DND-41 (cell line): ENCODE results near the gene RBBP7.

Source experiments
- EZH2 ChIP-seq: IDR thresholded peaks from 3 replicates; pipeline ENCODE4 v1.6.1; 2012; ENCODE audit warnings: borderline replicate concordance, low read depth, mild to moderate bottlenecking, moderate library complexity, low read length, inconsistent platforms; ENCODE audit not compliant: severe bottlenecking
- TF ChIP-seq, protein P1 (sequence below): IDR thresholded peaks from 2 replicates; pipeline ENCODE4 v1.5.1; 2012; ENCODE audit warnings: borderline replicate concordance, low read length, moderate library complexity, mild to moderate bottlenecking; ENCODE audit not compliant: poor library complexity, severe bottlenecking; ENCODE audit errors: extremely low read depth

DNA sequence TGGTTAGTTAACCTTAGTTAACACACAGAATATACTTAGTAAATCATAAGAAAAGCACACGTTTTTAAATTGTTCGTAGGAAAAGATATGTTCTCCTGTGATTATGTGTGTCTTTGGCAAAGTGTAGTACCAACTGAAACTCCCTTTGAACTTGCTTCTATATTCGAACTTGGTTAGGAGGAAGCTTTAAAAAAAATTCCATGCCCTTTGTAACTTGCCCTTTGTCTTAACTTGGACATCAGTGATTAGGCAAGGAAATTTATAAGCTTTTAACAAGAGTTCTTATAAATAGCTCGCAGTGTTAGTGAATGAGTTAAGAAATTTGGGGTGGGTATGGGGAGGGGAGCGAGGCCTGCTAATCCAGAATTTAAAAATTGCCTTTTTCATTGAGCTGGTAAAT, 50.5 kb downstream of the RBBP7 start:
- TF ChIP-seq, protein P1, sequence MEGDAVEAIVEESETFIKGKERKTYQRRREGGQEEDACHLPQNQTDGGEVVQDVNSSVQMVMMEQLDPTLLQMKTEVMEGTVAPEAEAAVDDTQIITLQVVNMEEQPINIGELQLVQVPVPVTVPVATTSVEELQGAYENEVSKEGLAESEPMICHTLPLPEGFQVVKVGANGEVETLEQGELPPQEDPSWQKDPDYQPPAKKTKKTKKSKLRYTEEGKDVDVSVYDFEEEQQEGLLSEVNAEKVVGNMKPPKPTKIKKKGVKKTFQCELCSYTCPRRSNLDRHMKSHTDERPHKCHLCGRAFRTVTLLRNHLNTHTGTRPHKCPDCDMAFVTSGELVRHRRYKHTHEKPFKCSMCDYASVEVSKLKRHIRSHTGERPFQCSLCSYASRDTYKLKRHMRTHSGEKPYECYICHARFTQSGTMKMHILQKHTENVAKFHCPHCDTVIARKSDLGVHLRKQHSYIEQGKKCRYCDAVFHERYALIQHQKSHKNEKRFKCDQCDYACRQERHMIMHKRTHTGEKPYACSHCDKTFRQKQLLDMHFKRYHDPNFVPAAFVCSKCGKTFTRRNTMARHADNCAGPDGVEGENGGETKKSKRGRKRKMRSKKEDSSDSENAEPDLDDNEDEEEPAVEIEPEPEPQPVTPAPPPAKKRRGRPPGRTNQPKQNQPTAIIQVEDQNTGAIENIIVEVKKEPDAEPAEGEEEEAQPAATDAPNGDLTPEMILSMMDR, result no peak
- TF ChIP-seq EZH2, result no peak
